Osteoblast (primary cell): Measurements from ENCODE around the gene TFRC. TPM values are rescaled to one million over a fixed set of nuclear protein-coding genes. Genes with fewer than 3 reads are reported as not detected.
"Not testable (repeated sequence)": the region's sequence is repeated elsewhere in the genome, so short reads cannot be mapped to it uniquely, and the experiment has no call there.

Experiments used
- DNase-seq: peaks from one replicate; pipeline ENCODE4 v3.0.0; 2011; ENCODE audit warnings: low spot score, mixed read lengths; ENCODE audit not compliant: insufficient read length; ENCODE audit errors: missing footprints
- H2AFZ ChIP-seq: 2 replicates; pipeline ENCODE4 v1.6.0; 2011; ENCODE audit warnings: mild to moderate bottlenecking, low read length
- H3K27ac ChIP-seq: 2 replicates; pipeline ENCODE4 v1.5.1; 2011; ENCODE audit warnings: mild to moderate bottlenecking, low read depth, low read length, moderate library complexity
- H3K27me3 ChIP-seq: 2 replicates; pipeline ENCODE4 v1.6.0; 2012; ENCODE audit warnings: mild to moderate bottlenecking, control low read depth, inconsistent platforms, low read length, moderate library complexity; ENCODE audit not compliant: insufficient read depth
- H3K36me3 ChIP-seq: 2 replicates; pipeline ENCODE4 v1.5.1; 2011; ENCODE audit warnings: mild to moderate bottlenecking, low read length, control low read depth, moderate library complexity; ENCODE audit not compliant: insufficient read depth
- H3K4me1 ChIP-seq: 2 replicates; pipeline ENCODE4 v1.5.1; 2011; ENCODE audit warnings: mild to moderate bottlenecking, low read length, control low read depth, moderate library complexity; ENCODE audit not compliant: insufficient read depth
- H3K4me2 ChIP-seq: 2 replicates; pipeline ENCODE4 v1.6.0; 2011; ENCODE audit warnings: mild to moderate bottlenecking, low read length; ENCODE audit not compliant: insufficient read depth
- H3K4me3 ChIP-seq: fragments of 200-600 bp; sonication (generic); 3 replicates; pipeline ENCODE4 v1.5.1; 2012; ENCODE audit warnings: mild to moderate bottlenecking, low read length, inconsistent platforms; ENCODE audit not compliant: insufficient read depth
- H3K79me2 ChIP-seq: 2 replicates; pipeline ENCODE4 v1.6.0; 2012; ENCODE audit warnings: mild to moderate bottlenecking, low read length, control low read depth, inconsistent platforms; ENCODE audit not compliant: insufficient read depth
- H3K9me3 ChIP-seq: 2 replicates; pipeline ENCODE4 v1.5.1; 2011; ENCODE audit warnings: low read depth, low read length, control low read depth
- H4K20me1 ChIP-seq: 2 replicates; pipeline ENCODE4 v1.6.0; 2012; ENCODE audit warnings: mild to moderate bottlenecking, low read length, control low read depth; ENCODE audit not compliant: insufficient read depth
- total RNA-seq: library from RNA; depleted of rRNA; stranded (reverse); fragments of >200 nt; gene quantifications from 2 replicates; pipeline ENCODE4 v1.2.3, GENCODE V29; 2012
- TF ChIP-seq, protein P1 (sequence below): IDR thresholded peaks from 2 replicates; pipeline ENCODE4 v1.5.1; 2011; ENCODE audit warnings: mild to moderate bottlenecking, low read depth, low read length, moderate library complexity; ENCODE audit errors: extremely low read depth

The TFRC gene
- total RNA-seq, 1 donor = 139 TPM

DNA sequence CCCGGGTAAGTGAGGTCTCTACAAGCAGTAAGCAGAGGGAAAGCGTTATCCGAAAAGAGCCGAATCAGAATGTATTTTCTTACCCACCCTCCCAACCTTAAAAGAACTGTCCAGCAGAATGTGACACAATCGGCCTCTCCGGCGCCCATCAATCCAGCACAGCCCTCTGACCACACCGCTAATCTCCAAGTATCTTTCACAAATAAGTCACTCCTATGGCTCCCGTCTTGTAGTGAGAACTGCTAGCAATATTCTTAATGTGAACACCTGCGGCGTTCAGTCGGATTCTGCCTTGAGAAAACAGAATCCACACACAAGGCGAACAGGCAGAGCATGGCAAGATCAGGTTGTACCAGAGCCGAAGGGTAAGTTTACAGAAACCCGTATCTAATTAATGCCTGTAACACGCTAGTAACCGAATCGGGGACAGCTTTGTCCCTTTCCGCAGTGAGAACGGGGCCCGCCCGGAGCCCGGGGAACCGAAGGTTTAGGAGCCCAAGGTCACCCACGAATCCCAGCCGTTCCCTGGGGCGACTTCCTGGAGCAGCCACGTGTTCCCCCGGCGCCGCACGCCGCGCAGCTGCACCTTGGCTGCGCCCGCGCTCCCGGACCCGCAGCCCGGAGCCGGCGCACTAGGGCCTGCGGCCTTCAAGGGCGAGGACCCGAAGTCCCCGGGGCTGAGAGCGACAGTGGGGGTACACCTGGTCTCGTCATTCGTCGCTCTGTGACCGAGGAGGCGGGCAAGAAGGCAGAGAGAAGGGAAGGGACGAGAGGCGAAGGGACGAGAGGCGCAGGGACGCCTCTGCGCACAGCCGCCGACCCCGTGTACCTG is 672 bp downstream of the TFRC start:
- peaks cover 20% of the 10 kb centered on the region for H4K20me1 ChIP-seq

DNA sequence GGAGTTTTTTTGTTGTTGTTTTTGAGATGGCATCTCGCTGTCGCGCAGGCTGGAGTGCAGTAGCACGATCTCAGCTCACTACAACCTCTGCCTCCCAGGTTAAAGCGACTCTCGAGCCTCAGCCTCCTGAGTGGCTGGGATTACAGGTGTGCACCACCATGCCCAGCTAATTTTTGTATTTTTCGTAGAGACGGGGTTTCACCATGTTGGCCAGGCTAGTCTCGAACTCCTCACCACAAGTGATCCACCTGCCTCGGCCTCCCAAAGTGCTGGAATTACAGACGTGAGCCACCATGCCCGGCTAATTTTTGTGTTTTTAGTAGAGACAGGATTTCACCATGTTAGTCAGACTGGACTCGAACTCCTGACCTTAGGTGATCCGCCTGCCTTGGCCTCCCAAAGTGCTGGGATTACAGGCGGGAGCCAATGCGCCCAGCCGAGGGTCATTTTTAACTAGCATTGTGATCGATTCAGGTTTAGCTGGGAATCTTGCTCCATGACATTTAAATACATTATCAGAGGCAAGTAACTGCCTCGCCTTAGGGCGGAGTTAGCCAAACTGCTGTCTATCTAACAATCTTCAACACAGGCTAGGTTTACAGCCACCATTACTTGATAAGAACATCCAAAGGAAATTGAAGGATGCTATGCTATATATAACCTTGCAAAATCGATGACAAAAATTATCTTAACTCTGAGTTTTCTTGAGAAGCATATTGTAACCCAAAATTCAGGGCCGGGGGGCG is 1.6 kb downstream of the TFRC start:
- H3K9me3 ChIP-seq, H2AFZ ChIP-seq, H3K27ac ChIP-seq, H3K27me3 ChIP-seq, H3K36me3 ChIP-seq, DNase-seq: not testable (repeated sequence)
- H4K20me1 ChIP-seq = peaks cover 20% of the 10 kb centered on the region
- H3K4me2 ChIP-seq = peak overlapping the region; percentile 77
- H3K4me1 ChIP-seq = peaks cover 11% of the 10 kb centered on the region
- H3K79me2 ChIP-seq = peaks cover 51% of the 10 kb centered on the region
- peak overlapping the region; percentile 90 for H3K4me3 ChIP-seq

More for the DNA sequence above, 672 bp downstream of the TFRC start:
- TF ChIP-seq, protein P1, sequence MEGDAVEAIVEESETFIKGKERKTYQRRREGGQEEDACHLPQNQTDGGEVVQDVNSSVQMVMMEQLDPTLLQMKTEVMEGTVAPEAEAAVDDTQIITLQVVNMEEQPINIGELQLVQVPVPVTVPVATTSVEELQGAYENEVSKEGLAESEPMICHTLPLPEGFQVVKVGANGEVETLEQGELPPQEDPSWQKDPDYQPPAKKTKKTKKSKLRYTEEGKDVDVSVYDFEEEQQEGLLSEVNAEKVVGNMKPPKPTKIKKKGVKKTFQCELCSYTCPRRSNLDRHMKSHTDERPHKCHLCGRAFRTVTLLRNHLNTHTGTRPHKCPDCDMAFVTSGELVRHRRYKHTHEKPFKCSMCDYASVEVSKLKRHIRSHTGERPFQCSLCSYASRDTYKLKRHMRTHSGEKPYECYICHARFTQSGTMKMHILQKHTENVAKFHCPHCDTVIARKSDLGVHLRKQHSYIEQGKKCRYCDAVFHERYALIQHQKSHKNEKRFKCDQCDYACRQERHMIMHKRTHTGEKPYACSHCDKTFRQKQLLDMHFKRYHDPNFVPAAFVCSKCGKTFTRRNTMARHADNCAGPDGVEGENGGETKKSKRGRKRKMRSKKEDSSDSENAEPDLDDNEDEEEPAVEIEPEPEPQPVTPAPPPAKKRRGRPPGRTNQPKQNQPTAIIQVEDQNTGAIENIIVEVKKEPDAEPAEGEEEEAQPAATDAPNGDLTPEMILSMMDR = no peak
- Histone ChIP-seq H3K79me2 (peaks cover 49% of the 10 kb centered on the region), H3K9me3 (no peaks in the 10 kb centered on the region), H2AFZ (peak overlapping the region; percentile 96), H3K4me3 (peak overlapping the region; percentile 90), H3K4me2 (peak overlapping the region; percentile 77), H3K27ac (peak overlapping the region; percentile 74), H3K4me1 (peaks cover 11% of the 10 kb centered on the region), H3K36me3 (no peaks in the 10 kb centered on the region), H3K27me3 (no peaks in the 10 kb centered on the region)
- peak; percentile 91 for DNase-seq

DNA sequence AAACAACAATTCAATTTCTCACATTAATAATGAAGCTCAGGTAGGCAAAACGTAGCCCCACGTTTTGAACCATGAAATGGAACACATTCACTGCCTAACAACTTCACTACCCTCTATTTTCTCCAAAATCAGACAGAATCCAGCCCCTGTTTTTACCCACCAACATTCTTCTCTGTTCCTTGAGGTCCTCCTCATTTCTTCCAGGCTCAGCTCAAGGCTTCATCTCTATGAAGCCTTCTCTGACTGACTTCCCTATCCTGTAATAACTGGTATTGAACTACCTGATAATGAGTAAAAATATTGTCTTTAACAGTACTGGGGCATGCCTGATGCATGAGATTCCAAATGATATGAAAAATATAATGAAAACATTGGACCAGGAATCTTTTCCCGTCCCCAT is 2.2 kb downstream of the TFRC start:
- TF ChIP-seq, protein P1 = no peak
- H4K20me1 ChIP-seq = peaks cover 20% of the 10 kb centered on the region
- H3K4me2 ChIP-seq = no peak overlapping the region
- H3K27me3 ChIP-seq = no peaks in the 10 kb centered on the region
- no peak overlapping the region for H3K27ac ChIP-seq
- peaks cover 11% of the 10 kb centered on the region for H3K4me1 ChIP-seq
- H3K36me3 ChIP-seq = peaks cover 8% of the 10 kb centered on the region
- H2AFZ ChIP-seq = no peak overlapping the region
- no peak overlapping the region for H3K4me3 ChIP-seq
- H3K79me2 ChIP-seq = peaks cover 51% of the 10 kb centered on the region
- H3K9me3 ChIP-seq = no peaks in the 10 kb centered on the region
- DNase-seq = no peak

DNA sequence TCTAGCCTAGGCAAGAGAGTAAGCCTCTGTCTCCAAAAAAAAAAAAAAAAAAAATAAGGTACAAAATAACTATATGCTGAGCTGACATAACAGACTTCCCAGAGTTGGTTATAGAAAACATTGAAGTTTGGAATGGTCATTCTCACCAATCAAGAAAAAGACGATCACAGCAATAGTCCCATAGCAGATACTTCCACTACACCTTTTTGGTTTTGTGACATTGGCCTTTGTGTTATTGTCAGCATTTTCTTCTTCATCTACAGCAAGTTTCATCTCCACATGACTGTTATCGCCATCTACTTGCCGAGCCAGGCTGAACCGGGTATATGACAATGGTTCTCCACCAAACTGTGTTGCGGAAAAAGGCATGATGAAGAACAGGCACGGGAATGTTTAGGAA is 6.9 kb downstream of the TFRC start:
- TF ChIP-seq, protein P1 = no peak
- no peak for DNase-seq
- Histone ChIP-seq H3K36me3 (peaks cover 39% of the 10 kb centered on the region), H3K4me3 (no peak overlapping the region), H3K79me2 (peaks cover 34% of the 10 kb centered on the region), H3K9me3 (no peaks in the 10 kb centered on the region), H3K4me2 (no peak overlapping the region), H3K27me3 (no peaks in the 10 kb centered on the region), H3K4me1 (no peaks in the 10 kb centered on the region), H2AFZ (no peak overlapping the region), H4K20me1 (peaks cover 13% of the 10 kb centered on the region), H3K27ac (no peak overlapping the region)
